Epithelial cell of proximal tubule (primary cell): ENCODE results near the gene CGB3. TPM values are rescaled to one million over a fixed set of nuclear protein-coding genes. Genes with fewer than 3 reads are reported as not detected.
A peak's percentile ranks its signal among the peaks of the same experiment; 100 is the strongest.
"Not testable (repeated sequence)": the region's sequence is repeated elsewhere in the genome, so short reads cannot be mapped to it uniquely, and the experiment has no call there.

ENCODE experiments used
- DNase-seq: peaks from one replicate; pipeline ENCODE4 v3.0.0-alpha.2; 2011; ENCODE audit warnings: low read depth
- H3K4me3 ChIP-seq: 2 replicates; pipeline ENCODE4 v1.5.1; 2011; ENCODE audit warnings: low read depth, mild to moderate bottlenecking, low read length
- CTCF ChIP-seq: conservative IDR thresholded peaks from 2 replicates; pipeline ENCODE4 v1.5.1; 2012; ENCODE audit warnings: low read depth, mild to moderate bottlenecking, low read length
- total RNA-seq: library from RNA; depleted of rRNA; stranded (reverse); fragments of >200 nt; gene quantifications from 2 replicates; pipeline ENCODE4 v1.2.3, GENCODE V29; 2015

The CGB3 gene
- total RNA-seq, 1 donor from 2014 or later: not detected

GRCh38 chr19:49019242-49019932 is 4.7 kb downstream of the CGB3 start:
- DNase-seq: no peak
- peak; percentile 19 for TF ChIP-seq CTCF
- peak overlapping the region; percentile 48 for H3K4me3 ChIP-seq

- peak overlapping the region; percentile 48 for H3K4me3 ChIP-seq
- not testable (repeated sequence) for DNase-seq
Measured at GRCh38 chr19:49018388-49019241, 5.5 kb downstream of the CGB3 start.

- peak; percentile 45 for TF ChIP-seq CTCF
- DNase-seq: no peak
- peak overlapping the region; percentile 48 for H3K4me3 ChIP-seq
Measured at GRCh38 chr19:49017666-49018351, 6.3 kb downstream of the CGB3 start.

- TF ChIP-seq CTCF: no peak
- H3K4me3 ChIP-seq: peak within 1 kb of the TSS; percentile 48
- DNase-seq: no peak
Measured at GRCh38 chr19:49017041-49017665, 7.0 kb downstream of the CGB3 start, which contains the start of gene LHB. LHB (minus strand) TSS chr19:49017091; CDS start chr19:49017081, 10 bp downstream.

GRCh38 chr19:49016067-49016839 is 7.9 kb downstream of the CGB3 start:
- H3K4me3 ChIP-seq: no peak overlapping the region
- no peak for DNase-seq
- TF ChIP-seq CTCF: no peak

- TF ChIP-seq CTCF: no peak
- no peak overlapping the region for H3K4me3 ChIP-seq
- no peak for DNase-seq
Measured at GRCh38 chr19:49014870-49015255, 9.3 kb downstream of the CGB3 start.
